ENCODE data around the gene PNMA6F. TPM values are rescaled to one million over a fixed set of nuclear protein-coding genes. Genes with fewer than 3 reads are reported as not detected.
"Not testable (repeated sequence)": the region's sequence is repeated elsewhere in the genome, so short reads cannot be mapped to it uniquely, and the experiment has no call there.

Gene PNMA6F
- polyA plus RNA-seq, 1 experiment: not detected

DNA sequence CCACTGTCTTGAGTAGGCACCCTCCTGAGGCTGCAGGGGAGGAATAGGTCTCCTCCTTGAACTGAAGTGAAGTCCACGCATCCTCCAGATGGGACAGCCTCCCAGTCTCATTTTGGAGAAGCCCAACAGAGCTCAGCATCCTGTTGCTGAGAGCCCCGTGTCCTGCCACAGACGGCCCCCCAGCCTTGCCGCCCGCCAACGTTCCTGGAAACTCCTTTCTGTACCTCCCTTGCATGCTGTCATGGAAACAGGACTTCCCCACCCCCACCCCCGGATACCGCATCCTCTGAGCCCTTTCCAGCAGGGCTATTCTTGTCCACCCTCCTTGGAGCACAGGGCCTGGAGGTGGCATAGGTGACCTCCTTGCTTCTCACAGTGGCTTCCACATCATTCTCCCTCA is 37.6 kb downstream of the PNMA6F start:
- H3K27me3 ChIP-seq (ENCODE audit: control insufficient read depth, insufficient read depth, low read length); POLR2A ChIA-PET; CTCF ChIA-PET; DNase-seq (ENCODE audit: low read depth); H3K4me3 ChIP-seq (ENCODE audit: low read depth, low read length); H3K36me3 ChIP-seq (ENCODE audit: control insufficient read depth, insufficient read depth, low read length): not testable (repeated sequence)

DNA sequence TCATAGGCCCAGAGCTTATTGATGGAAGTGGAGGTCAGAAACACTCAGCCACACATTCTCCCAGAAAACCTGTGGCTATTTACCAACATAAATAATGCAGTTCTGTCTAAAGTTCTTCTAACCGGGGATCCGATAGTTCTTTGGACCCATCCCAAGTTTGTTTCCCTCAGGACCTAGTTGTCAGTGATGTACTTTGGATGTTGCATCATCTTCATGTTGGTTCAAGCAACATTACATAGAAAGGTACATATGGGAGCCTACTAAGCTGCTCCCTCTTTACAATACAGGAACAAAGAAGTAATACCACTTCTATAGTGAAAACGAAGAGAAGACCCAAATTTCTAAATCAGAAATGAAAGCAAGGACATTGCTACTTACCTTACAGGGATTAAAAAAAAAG is 39.8 kb downstream of the PNMA6F start:
- POLR2A ChIA-PET; H3K4me3 ChIP-seq (ENCODE audit: low read depth, low read length); CTCF ChIA-PET; DNase-seq (ENCODE audit: low read depth); H3K27me3 ChIP-seq (ENCODE audit: control insufficient read depth, insufficient read depth, low read length); H3K36me3 ChIP-seq (ENCODE audit: control insufficient read depth, insufficient read depth, low read length): not testable (repeated sequence)

GRCh38 chrX:153279304-153279703 is 42.3 kb downstream of the PNMA6F start:
- H3K4me3 ChIP-seq (ENCODE audit: low read depth, low read length); POLR2A ChIA-PET; H3K27me3 ChIP-seq (ENCODE audit: control insufficient read depth, insufficient read depth, low read length); DNase-seq (ENCODE audit: low read depth); H3K36me3 ChIP-seq (ENCODE audit: control insufficient read depth, insufficient read depth, low read length); CTCF ChIA-PET: not testable (repeated sequence)

GRCh38 chrX:153276049-153276448 is 45.5 kb downstream of the PNMA6F start:
- POLR2A ChIA-PET; DNase-seq (ENCODE audit: low read depth); H3K27me3 ChIP-seq (ENCODE audit: control insufficient read depth, insufficient read depth, low read length); H3K4me3 ChIP-seq (ENCODE audit: low read depth, low read length); H3K36me3 ChIP-seq (ENCODE audit: control insufficient read depth, insufficient read depth, low read length); CTCF ChIA-PET: not testable (repeated sequence)

GRCh38 chrX:153275418-153275817 is 46.1 kb downstream of the PNMA6F start:
- H3K4me3 ChIP-seq (ENCODE audit: low read depth, low read length); CTCF ChIA-PET; POLR2A ChIA-PET: not testable (repeated sequence)

DNA sequence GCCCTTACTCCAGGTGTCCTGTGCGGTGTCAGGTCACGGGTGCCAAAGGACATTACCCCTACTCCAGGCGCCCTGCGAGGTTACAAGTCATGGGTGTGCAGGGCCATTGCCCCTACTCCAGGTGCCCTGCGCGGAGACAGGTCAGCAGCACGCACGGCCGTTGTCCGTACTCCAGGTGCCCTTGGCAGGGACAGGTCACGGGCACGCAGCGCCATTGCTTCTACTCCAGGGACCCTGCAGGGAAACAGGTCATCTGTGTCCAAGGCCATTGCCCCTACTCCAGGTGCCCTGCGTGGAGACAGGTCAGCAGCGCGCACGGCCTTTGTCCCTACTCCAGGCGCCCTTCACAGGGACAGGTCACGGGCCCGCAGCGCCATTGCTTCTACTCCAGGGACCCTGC is 49.0 kb downstream of the PNMA6F start:
- POLR2A ChIA-PET; CTCF ChIA-PET; H3K27me3 ChIP-seq (ENCODE audit: control insufficient read depth, insufficient read depth, low read length); DNase-seq (ENCODE audit: low read depth); H3K4me3 ChIP-seq (ENCODE audit: low read depth, low read length); H3K36me3 ChIP-seq (ENCODE audit: control insufficient read depth, insufficient read depth, low read length): not testable (repeated sequence)

More at GRCh38 chrX:153275418-153275817, 46.1 kb downstream of the PNMA6F start:
- not testable (repeated sequence) for H3K36me3 ChIP-seq (ENCODE audit: control insufficient read depth, insufficient read depth, low read length); DNase-seq (ENCODE audit: low read depth); H3K27me3 ChIP-seq (ENCODE audit: control insufficient read depth, insufficient read depth, low read length)

DNA sequence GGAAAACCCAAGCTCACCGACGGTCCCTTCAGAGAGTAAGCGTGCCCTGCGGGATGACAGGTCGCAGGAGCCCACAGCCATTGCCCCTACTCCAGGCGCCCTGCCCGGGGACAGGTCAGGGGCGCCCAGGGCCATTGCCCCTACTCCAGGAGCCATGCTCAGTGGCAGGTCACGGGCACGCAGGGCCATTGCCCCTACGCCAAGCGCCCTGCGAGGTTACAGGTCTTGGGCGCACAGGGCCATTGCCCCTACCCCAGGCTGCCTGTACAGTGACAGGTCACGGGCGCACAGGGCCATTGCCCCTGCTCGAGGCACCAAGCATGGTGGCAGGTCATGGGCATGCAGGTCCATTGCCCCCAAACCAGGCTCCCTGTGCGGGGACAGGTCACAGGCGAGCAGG is 49.5 kb downstream of the PNMA6F start:
- H3K36me3 ChIP-seq (ENCODE audit: control insufficient read depth, insufficient read depth, low read length); H3K27me3 ChIP-seq (ENCODE audit: control insufficient read depth, insufficient read depth, low read length); POLR2A ChIA-PET; DNase-seq (ENCODE audit: low read depth); H3K4me3 ChIP-seq (ENCODE audit: low read depth, low read length); CTCF ChIA-PET: not testable (repeated sequence)

Small RNA genes within 50 kb of the gene (small RNA-seq; reads per million reads assigned to genes)
- not detected for gene AC152007.1 (ENCODE audit: insufficient read length, low read depth, low replicate concordance)

Other genes starting within 250 kb of the PNMA6F start
- gene PNMA6A, start 249.3 kb downstream of the PNMA6F start, polyA plus RNA-seq (2011; rRNA removed): 0.88 and 1.3 TPM in 2 replicates
- gene MAGEA1, start 142.5 kb downstream of the PNMA6F start, polyA plus RNA-seq (2011; rRNA removed): not detected in 2 replicates
- 12.0 and 13.2 TPM in 2 replicates for gene ZNF275, start 12.4 kb upstream of the PNMA6F start, polyA plus RNA-seq (2011; rRNA removed)
- gene PNMA6E, start 79.6 kb upstream of the PNMA6F start, polyA plus RNA-seq (2011; rRNA removed): not detected in 2 replicates
- gene ZFP92, start 89.7 kb upstream of the PNMA6F start, polyA plus RNA-seq (2011; rRNA removed): 0.36 TPM in 2 replicates
- gene TREX2, start 124.3 kb upstream of the PNMA6F start, polyA plus RNA-seq (2011; rRNA removed): 0.49 and 1.1 TPM in 2 replicates
- 26.8 and 38.4 TPM in 2 replicates for gene HAUS7, start 148.8 kb upstream of the PNMA6F start, polyA plus RNA-seq (2011; rRNA removed)
- gene BGN, start 173.2 kb upstream of the PNMA6F start, polyA plus RNA-seq (2011; rRNA removed): 284 and 487 TPM in 2 replicates
- 0.02 TPM in 1 of 2 replicates, not detected in the other for gene ATP2B3, start 195.9 kb upstream of the PNMA6F start, polyA plus RNA-seq (2011; rRNA removed)

All from BJ (cell line).